ENCODE measurements around the gene AMACR.

DNA sequence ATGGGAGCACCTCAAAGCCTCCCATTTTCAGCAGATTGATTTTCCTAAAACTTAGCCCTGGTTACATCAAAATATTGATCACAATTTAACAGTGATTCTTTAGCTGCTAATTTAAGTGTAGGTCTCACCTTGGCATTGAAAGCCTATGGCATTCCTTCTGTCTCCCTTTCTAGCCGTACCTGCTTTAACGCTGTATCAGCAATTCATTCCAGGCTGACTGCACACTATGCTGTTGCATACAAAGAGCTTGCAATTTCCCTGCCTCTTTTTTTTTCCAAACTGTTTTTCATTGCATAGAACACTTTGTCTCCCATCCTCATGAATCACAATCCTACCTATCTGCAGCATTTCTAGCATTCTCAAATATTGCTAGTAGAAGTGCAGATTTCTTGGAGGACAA, 8.9 kb upstream of the AMACR start:
- TF ChIP-seq, protein P1, sequence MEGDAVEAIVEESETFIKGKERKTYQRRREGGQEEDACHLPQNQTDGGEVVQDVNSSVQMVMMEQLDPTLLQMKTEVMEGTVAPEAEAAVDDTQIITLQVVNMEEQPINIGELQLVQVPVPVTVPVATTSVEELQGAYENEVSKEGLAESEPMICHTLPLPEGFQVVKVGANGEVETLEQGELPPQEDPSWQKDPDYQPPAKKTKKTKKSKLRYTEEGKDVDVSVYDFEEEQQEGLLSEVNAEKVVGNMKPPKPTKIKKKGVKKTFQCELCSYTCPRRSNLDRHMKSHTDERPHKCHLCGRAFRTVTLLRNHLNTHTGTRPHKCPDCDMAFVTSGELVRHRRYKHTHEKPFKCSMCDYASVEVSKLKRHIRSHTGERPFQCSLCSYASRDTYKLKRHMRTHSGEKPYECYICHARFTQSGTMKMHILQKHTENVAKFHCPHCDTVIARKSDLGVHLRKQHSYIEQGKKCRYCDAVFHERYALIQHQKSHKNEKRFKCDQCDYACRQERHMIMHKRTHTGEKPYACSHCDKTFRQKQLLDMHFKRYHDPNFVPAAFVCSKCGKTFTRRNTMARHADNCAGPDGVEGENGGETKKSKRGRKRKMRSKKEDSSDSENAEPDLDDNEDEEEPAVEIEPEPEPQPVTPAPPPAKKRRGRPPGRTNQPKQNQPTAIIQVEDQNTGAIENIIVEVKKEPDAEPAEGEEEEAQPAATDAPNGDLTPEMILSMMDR (IDR thresholded peaks at IDR 0.05; ENCODE audit: low read length), result no peak
- no peak for TF ChIP-seq EZH2 (IDR thresholded peaks at IDR 0.05; ENCODE audit: borderline replicate concordance, low read length)

Data from OCI-LY1 (cell line).